A549 (cell line): Measurements from ENCODE around the gene RAD51B. TPM values are rescaled to one million over a fixed set of nuclear protein-coding genes. Genes with fewer than 3 reads are reported as not detected.

Source experiments
- ATAC-seq, 2 experiments: fragments of 200-7000 bp in 1 of 2; fragments of >200 bp in 1 of 2; cut with Nextera tagmentation in 1 of 2; cut with Tn5 transposase in 1 of 2; 3 replicates each; pipeline versions ENCODE4 v1.8.0 to v1.9.1; 2018 to 2020; ENCODE audit warnings: mild to moderate bottlenecking in 1 of 2, moderate library complexity in 1 of 2
- CTCF ChIA-PET: fragments of 300-600 bp; sonication (Branson Sonifier 250); formaldehyde crosslinking; extraction: SDS; loops from one replicate; lab custom pipeline; 2021; ENCODE audit warnings: antibody characterized with exemption, inconsistent platforms; lab: Yijun Ruan, JAX
- POLR2A ChIA-PET: fragments of 350-600 bp; formaldehyde crosslinking; extraction: SDS; loops from one replicate; lab custom pipeline; 2021; ENCODE audit warnings: antibody characterized with exemption, inconsistent platforms; lab: Yijun Ruan, JAX
- DNase-seq, 2 experiments: peaks; one replicate each; pipeline versions ENCODE4 v3.0.0 to v3.0.0-alpha.2; 2011 to 2016; ENCODE audit warnings: low read depth in 1 of 2, low spot score in 1 of 2
- FAIRE-seq: peaks from 2 replicates; lab custom pipeline; 2011; peaks lifted over from hg19 to GRCh38; lab: Jason Lieb, UNC
- H3K27ac ChIP-seq, 2 experiments: fragments of >200 bp; sonication (Bioruptor Twin); formaldehyde crosslinking; 3 replicates each; pipeline ENCODE4 v1.5.1; 2016 to 2017
- H3K4me1 ChIP-seq: fragments of >200 bp; sonication (Bioruptor Twin); formaldehyde crosslinking; 3 replicates; pipeline ENCODE4 v1.6.1; 2016
- H3K4me2 ChIP-seq: fragments of >200 bp; sonication (Bioruptor Twin); formaldehyde crosslinking; 3 replicates; pipeline ENCODE4 v1.6.1; 2016
- H3K4me3 ChIP-seq: fragments of >200 bp; sonication (Bioruptor Twin); formaldehyde crosslinking; 3 replicates; pipeline ENCODE4 v1.5.1; 2016
- H3K9me3 ChIP-seq: fragments of >200 bp; sonication (Bioruptor Twin); formaldehyde crosslinking; 3 replicates; pipeline ENCODE4 v1.6.1; 2016
- ATOH8 ChIP-seq: fragments of 250-450 bp; sonication (Bioruptor Pico); IDR thresholded peaks from 2 replicates; pipeline ENCODE4 v1.5.0; 2020; ENCODE audit warnings: low read depth, mild to moderate bottlenecking, moderate library complexity
- CBX8 ChIP-seq: fragments of 200-600 bp; sonication (generic); IDR thresholded peaks from 2 replicates; pipeline ENCODE4 v1.6.1; 2016
- CEBPB ChIP-seq, 2 experiments: fragments of >200 bp in 1 of 2; sonication (Bioruptor Twin) in 1 of 2; formaldehyde crosslinking in 1 of 2; IDR thresholded peaks; 2 replicates each; pipeline ENCODE4 v1.6.1; 2012 to 2016
- CTCF ChIP-seq: fragments of >200 bp; sonication (Bioruptor Twin); formaldehyde crosslinking; IDR thresholded peaks from 3 replicates; pipeline ENCODE4 v1.5.1; 2016
- EHF ChIP-seq: fragments of 250-450 bp; sonication (Bioruptor Pico); IDR thresholded peaks from 2 replicates; pipeline ENCODE4 v1.5.0; 2020; ENCODE audit warnings: mild to moderate bottlenecking
- FOSB ChIP-seq: fragments of 250-450 bp; sonication (Bioruptor Pico); IDR thresholded peaks from 2 replicates; pipeline ENCODE4 v1.5.0; 2020; ENCODE audit warnings: mild to moderate bottlenecking, moderate library complexity
- FOSL2 ChIP-seq, 2 experiments: fragments of 450-650 bp in 1 of 2; fragments of >200 bp in 1 of 2; sonication (Bioruptor Twin) in 1 of 2; formaldehyde crosslinking; IDR thresholded peaks; 2 replicates each; pipeline versions ENCODE4 v1.5.0 to v1.6.1; 2016 to 2020; ENCODE audit warnings: mild to moderate bottlenecking in 1 of 2, moderate library complexity in 1 of 2
- HDAC2 ChIP-seq: fragments of 200-600 bp; sonication (generic); IDR thresholded peaks from 2 replicates; pipeline ENCODE4 v1.6.1; 2016
- HOXB13 ChIP-seq: fragments of 250-450 bp; sonication (Bioruptor Pico); IDR thresholded peaks from 2 replicates; pipeline ENCODE4 v1.5.0; 2020; ENCODE audit warnings: low read depth, mild to moderate bottlenecking, moderate library complexity
- KDM5A ChIP-seq: fragments of 200-600 bp; sonication (generic); IDR thresholded peaks from 2 replicates; pipeline ENCODE4 v1.6.1; 2016; ENCODE audit warnings: antibody characterized with exemption, mild to moderate bottlenecking
- MAFK ChIP-seq: fragments of 450-650 bp; IDR thresholded peaks from 2 replicates; pipeline ENCODE4 v1.6.1; 2014; ENCODE audit not compliant: partially characterized antibody
- MAX ChIP-seq: IDR thresholded peaks from 2 replicates; pipeline ENCODE4 v1.6.1; 2012
- MAZ ChIP-seq: fragments of 150-350 bp; IDR thresholded peaks from 2 replicates; pipeline ENCODE4 v1.6.1; 2014; ENCODE audit warnings: antibody characterized with exemption, low read depth, low read length, borderline replicate concordance
- SMC3 ChIP-seq: fragments of >200 bp; sonication (Bioruptor Twin); formaldehyde crosslinking; IDR thresholded peaks from 3 replicates; pipeline ENCODE4 v1.6.1; 2018; ENCODE audit warnings: inconsistent platforms
- SREBF2 ChIP-seq: fragments of 450-650 bp; IDR thresholded peaks from 2 replicates; pipeline ENCODE4 v1.6.1; 2014; ENCODE audit warnings: mild to moderate bottlenecking, moderate library complexity
- whole genome bisulfite sequencing: methylation state at CpG from one replicate; pipeline ENCODE4 v1.1.6; 2017; ENCODE audit errors: missing lambda C conversion rate; 5-methylcytosine and 5-hydroxymethylcytosine counted together
- polyA plus RNA-seq, 4 experiments: library from polyadenylated mRNA; depleted of rRNA in 3 of 4; stranded (reverse); fragments of >200 nt; fragmentation: RNase III in 1 of 4; extraction: RNeasy Plus Mini Kit Qiagen cat#74134 plus additional on column Dnase treatment in 1 of 4; gene quantifications; 2 replicates in 3 of 4; 3 replicates in 1 of 4; pipeline ENCODE4 v1.2.3, GENCODE V29; 2011 to 2017

Gene RAD51B
- polyA plus RNA-seq, 2 of the 4 experiments (the other 2 are of a cell fraction): 7.2 to 10.8 TPM

- DNase-seq: no peak
- FAIRE-seq: no peak
- Histone ChIP-seq H3K4me2 (no peak overlapping the region), H3K27ac (peak overlapping the region; percentile 85 to 100), H3K4me3 (no peak overlapping the region), H3K9me3 (no peaks in the 10 kb centered on the region), H3K4me1 (peaks cover 68% of the 10 kb centered on the region)
- 97% methylated on average over 1 of the region's 1 CpG for WGBS
- ATAC-seq: no peak
- TF ChIP-seq ATOH8 (CRISPR knock-in tag) (no peak), FOSL2 (IDR thresholded peaks at IDR 0.05) (no peak), FOSL2 (CRISPR knock-in tag; IDR thresholded peaks at IDR 0.05) (0 out of 2 replicates have a peak, but pooled peaks have one; percentile 7), CEBPB (IDR thresholded peaks at IDR 0.05) (0 out of 4 replicates have a peak, but pooled peaks of 1 of the 2 experiments have one; percentile 28)
- TF ChIP-seq, all 56 proteins: peak for 2
- CTCF ChIA-PET: interaction anchor here (1.0 kb wide), 1 partner anchor 100 kb away, joined by 3 read pairs; no protein-coding TSS in a partner anchor
- POLR2A ChIA-PET: interaction anchor here (1.2 to 1.8 kb wide), 2 partner anchors 11 to 323 kb away, joined by 4 to 5 read pairs; partner anchors contain the start of gene ZFP36L1
These were observed 650.8 kb downstream of the RAD51B start for GRCh38 chr14:68470361-68470760.

- DNase-seq (no peak), ATAC-seq (no peak), FAIRE-seq (no peak)
- Histone ChIP-seq H3K9me3 (no peaks in the 10 kb centered on the region), H3K27ac (peak overlapping the region; percentile 85 to 100; a peak in 5 of 6 replicates), H3K4me3 (no peak overlapping the region), H3K4me1 (peaks cover 68% of the 10 kb centered on the region), H3K4me2 (no peak overlapping the region)
- ChIA-PET POLR2A (interaction anchor here (1.2 kb wide), 1 partner anchor 322 kb away, joined by 4 read pairs; the partner anchor contains the start of gene ZFP36L1), CTCF (interaction anchor here (0.6 to 1.9 kb wide), 5 partner anchors 45 to 345 kb away, joined by 3 to 4 read pairs (median 3); no protein-coding TSS in a partner anchor)
- TF ChIP-seq SREBF2: no peak
- no peak for TF ChIP-seq SMC3
- TF ChIP-seq KDM5A: no peak
- no peak for TF ChIP-seq HOXB13
- WGBS: 92% methylated on average over 12 of the region's 12 CpGs
These were observed 651.7 kb downstream of the RAD51B start for GRCh38 chr14:68471029-68471963.

GRCh38 chr14:68471964-68472508, 652.5 kb downstream of the RAD51B start:
- ATAC-seq (no peak), DNase-seq (no peak), FAIRE-seq (no peak)
- peaks cover 68% of the 10 kb centered on the region for H3K4me1 ChIP-seq
- H3K4me3 ChIP-seq: no peak overlapping the region
- TF ChIP-seq EHF (no peak), CBX8 (no peak), MAFK (no peak)
- CTCF ChIA-PET: interaction anchor here (0.6 to 1.9 kb wide), 4 partner anchors 45 to 345 kb away, joined by 3 to 4 read pairs (median 4); no protein-coding TSS in a partner anchor
- 93% methylated on average over 4 of the region's 4 CpGs for WGBS
- POLR2A ChIA-PET: interaction anchor here (0.8 kb wide), 1 partner anchor 321 kb away, joined by 4 read pairs; the partner anchor contains the start of gene ZFP36L1
- H3K4me2 ChIP-seq: no peak overlapping the region
- H3K9me3 ChIP-seq: no peaks in the 10 kb centered on the region
- peak overlapping the region; percentile 85 to 100; a peak in 5 of 6 replicates for H3K27ac ChIP-seq

- DNase-seq: no peak
- H3K4me1 ChIP-seq: peaks cover 58% of the 10 kb centered on the region
- POLR2A ChIA-PET: no interaction called here
- WGBS: 74% methylated on average over 4 of the region's 4 CpGs
- no peak overlapping the region for H3K4me2 ChIP-seq
- TF ChIP-seq FOSB (CRISPR knock-in tag) (no peak), HDAC2 (no peak), MAZ (no peak), MAX (no peak), CTCF (no peak)
- TF ChIP-seq, all 56 proteins: peak for 0
- FAIRE-seq: no peak
- Histone ChIP-seq H3K4me3 (no peak overlapping the region), H3K9me3 (no peaks in the 10 kb centered on the region), H3K27ac (peak overlapping the region; percentile 85 to 100)
- CTCF ChIA-PET: no interaction called here
- no peak for ATAC-seq
These were observed 653.5 kb downstream of the RAD51B start for GRCh38 chr14:68473069-68473468.
